Activated T-helper 17 cell treated with anti-CD3 and anti-CD28 coated beads, Interleukin-2, amount 50 U/mL, for 72 hours (primary cell): Measurements from ENCODE around the gene PSME2. TPM values are rescaled to one million over a fixed set of nuclear protein-coding genes. Genes with fewer than 3 reads are reported as not detected.

Source experiments
- ATAC-seq: fragments of 150-1000 bp; cut with Tn5 transposase; replicated peaks from 2 replicates; pipeline ENCODE4 v1.10.0; 2021; ENCODE audit warnings: mild to moderate bottlenecking, moderate library complexity
- H3K27ac Mint-ChIP-seq: one replicate; pipeline ENCODE4 v1.8.0; 2022; ENCODE audit warnings: mixed read lengths
- H3K27me3 Mint-ChIP-seq: one replicate; pipeline ENCODE4 v1.8.0; 2022; ENCODE audit warnings: mixed read lengths
- H3K36me3 Mint-ChIP-seq: one replicate; pipeline ENCODE4 v1.8.0; 2022; ENCODE audit warnings: low read depth, mild to moderate bottlenecking, mixed read lengths
- H3K4me1 Mint-ChIP-seq: one replicate; pipeline ENCODE4 v1.8.0; 2022; ENCODE audit warnings: mixed read lengths
- H3K4me3 Mint-ChIP-seq: one replicate; pipeline ENCODE4 v1.8.0; 2022; ENCODE audit warnings: mild to moderate bottlenecking, mixed read lengths
- H3K9me3 Mint-ChIP-seq: one replicate; pipeline ENCODE4 v1.8.0; 2022; ENCODE audit warnings: mixed read lengths
- total RNA-seq, 2 donors: library from RNA; stranded (reverse); gene quantifications; one replicate each; pipeline ENCODE4 v1.2.3, GENCODE V29; 2022

The PSME2 gene
- total RNA-seq, 2 donors from 2014 or later, result 339 to 489 TPM

GRCh38 chr14:24171422-24172260 is 25.2 kb upstream of the PSME2 start, which contains the start of gene REC8:
TSS of gene REC8 (plus strand) at chr14:24172080. CDS start at chr14:24172553, 473 bp downstream.
- Mint-ChIP-seq H3K9me3 (no peaks in the 10 kb centered on the region), H3K27ac (peak within 1 kb of the TSS; percentile 86), H3K27me3 (no peaks in the 10 kb centered on the region), H3K4me1 (peaks cover 10% of the 10 kb centered on the region), H3K36me3 (peaks cover 84% of the 10 kb centered on the region), H3K4me3 (peak within 1 kb of the TSS; percentile 74)
- ATAC-seq, result peak; percentile 70

DNA sequence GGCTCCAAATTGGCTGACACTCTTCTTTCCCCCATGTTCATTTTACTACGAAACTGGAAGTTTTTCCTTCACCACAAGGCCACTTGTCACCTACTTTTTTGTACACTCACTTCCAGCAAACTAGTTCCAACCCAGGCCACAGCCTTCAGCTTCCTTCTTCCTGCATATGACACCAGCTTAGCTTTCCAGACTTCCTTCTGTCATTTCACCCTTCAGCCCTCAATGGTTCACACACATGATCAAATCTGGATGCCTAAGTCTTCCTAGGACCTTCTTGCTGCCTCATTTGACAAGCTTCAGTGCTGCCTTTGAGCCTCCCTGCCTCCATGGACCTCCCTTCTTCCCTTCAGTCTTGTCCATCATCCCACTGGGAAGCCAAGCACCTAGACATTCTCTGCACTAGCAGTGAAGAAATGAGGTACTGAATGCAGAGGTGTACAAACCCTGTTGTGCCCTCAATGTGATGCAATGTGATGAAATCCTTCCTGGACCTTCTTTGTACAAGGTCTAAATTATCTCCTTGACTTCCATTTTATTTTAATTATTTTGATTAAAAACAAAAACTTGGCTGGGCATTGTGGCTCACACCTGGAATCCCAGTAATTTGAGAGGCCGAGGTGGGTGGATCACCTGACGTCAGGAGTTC is 21.2 kb upstream of the PSME2 start:
- Mint-ChIP-seq H3K27me3 (no peaks in the 10 kb centered on the region), H3K4me3 (no peak overlapping the region), H3K9me3 (no peaks in the 10 kb centered on the region), H3K36me3 (peaks cover 86% of the 10 kb centered on the region), H3K27ac (peak overlapping the region; percentile 32), H3K4me1 (peaks cover 23% of the 10 kb centered on the region)
- no peak for ATAC-seq

GRCh38 chr14:24165785-24166184 is 19.4 kb upstream of the PSME2 start:
- Mint-ChIP-seq H3K27ac (no peak overlapping the region), H3K9me3 (no peaks in the 10 kb centered on the region), H3K27me3 (no peaks in the 10 kb centered on the region), H3K4me1 (peaks cover 33% of the 10 kb centered on the region), H3K36me3 (peaks cover 91% of the 10 kb centered on the region), H3K4me3 (no peak overlapping the region)
- no peak for ATAC-seq

DNA sequence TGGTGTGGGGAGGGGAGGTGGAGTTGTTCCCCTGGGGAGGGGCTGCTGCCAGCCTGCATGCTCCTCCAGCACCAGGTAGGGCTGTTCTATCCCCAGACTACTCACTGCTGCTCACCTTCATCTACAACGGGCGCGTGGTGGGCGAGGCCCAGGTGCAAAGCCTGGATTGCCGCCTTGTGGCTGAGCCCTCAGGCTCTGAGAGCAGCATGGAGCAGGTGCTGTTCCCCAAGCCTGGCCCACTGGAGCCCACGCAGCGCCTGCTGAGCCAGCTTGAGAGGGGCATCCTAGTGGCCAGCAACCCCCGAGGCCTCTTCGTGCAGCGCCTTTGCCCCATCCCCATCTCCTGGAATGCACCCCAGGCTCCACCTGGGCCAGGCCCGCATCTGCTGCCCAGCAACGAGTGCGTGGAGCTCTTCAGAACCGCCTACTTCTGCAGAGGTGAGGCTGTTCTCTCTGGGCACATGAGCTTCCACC is 18.1 kb upstream of the PSME2 start:
- ATAC-seq, result no peak
- Mint-ChIP-seq H3K9me3 (no peaks in the 10 kb centered on the region), H3K4me1 (peaks cover 33% of the 10 kb centered on the region), H3K36me3 (peaks cover 94% of the 10 kb centered on the region), H3K4me3 (peak overlapping the region; percentile 36), H3K27me3 (no peaks in the 10 kb centered on the region), H3K27ac (peak overlapping the region; percentile 78)

DNA sequence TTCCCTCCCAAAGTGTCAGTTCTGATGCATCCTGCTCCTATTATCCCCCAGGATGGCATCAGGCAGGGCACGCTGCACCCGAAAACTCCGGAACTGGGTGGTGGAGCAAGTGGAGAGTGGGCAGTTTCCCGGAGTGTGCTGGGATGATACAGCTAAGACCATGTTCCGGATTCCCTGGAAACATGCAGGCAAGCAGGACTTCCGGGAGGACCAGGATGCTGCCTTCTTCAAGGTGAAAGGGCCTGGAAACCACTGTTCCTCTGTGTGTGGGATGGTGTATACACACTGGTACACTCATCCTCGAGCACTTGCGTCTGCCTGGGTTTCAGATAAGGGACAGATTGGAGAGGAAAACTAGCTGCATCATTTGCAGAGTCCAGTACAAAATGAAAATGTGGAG is 15.7 kb upstream of the PSME2 start:
- peak; percentile 39 for ATAC-seq
- peaks cover 100% of the 10 kb centered on the region for H3K36me3 Mint-ChIP-seq
- peak overlapping the region; percentile 98 for H3K4me3 Mint-ChIP-seq
- no peaks in the 10 kb centered on the region for H3K27me3 Mint-ChIP-seq
- peak overlapping the region; percentile 99 for H3K27ac Mint-ChIP-seq
- H3K4me1 Mint-ChIP-seq, result peaks cover 24% of the 10 kb centered on the region
- no peaks in the 10 kb centered on the region for H3K9me3 Mint-ChIP-seq

DNA sequence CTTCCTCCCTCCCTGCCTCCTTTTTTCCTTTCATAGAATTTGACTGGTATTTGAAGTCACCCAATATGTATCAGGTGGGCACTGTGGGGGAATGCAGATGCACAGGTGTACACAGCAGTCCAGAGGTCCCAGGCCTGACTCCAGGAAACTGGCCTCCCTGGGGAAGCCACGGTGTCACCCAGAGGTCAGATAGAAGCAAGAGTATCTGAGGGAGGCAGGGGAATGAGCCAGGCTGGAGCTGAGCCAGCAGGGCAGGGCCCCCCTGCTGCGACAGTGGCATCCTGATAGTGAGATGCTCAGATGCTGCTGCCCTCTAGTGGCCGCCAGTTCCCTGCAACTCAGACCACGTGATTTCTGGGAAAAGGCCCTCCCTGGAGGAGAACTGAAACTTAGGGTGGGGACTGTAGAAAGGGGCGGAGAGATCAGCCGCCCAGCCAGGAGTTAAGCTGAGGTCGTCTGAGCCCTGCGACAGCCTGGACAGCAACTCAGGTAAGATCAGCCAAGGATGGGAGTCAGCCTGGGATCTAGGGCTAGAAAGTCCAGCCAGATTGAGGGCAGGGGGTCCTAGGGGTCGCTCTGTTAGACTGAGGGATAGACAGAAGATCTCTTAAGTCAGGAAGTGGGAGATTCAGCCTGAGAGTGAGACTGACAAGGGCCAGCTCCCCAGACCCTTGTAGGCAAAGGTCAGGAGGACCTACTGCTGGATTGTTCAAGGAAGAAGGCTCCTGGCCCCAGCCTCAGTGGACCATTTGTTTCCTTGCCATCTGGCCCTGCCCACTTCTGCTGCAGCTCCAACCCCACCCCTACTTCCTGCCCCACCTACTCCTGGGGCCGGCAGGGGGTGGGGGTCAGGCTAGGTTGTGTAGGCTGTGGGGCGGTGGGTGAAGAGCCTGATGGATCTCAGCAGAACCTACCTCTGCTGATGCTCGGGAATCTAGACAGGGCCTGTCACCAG is 14.7 kb upstream of the PSME2 start, which contains the start of gene IRF9:
TSS of gene IRF9 (plus strand) at position 416 of the 955 bp plus-strand sequence. CDS start 880 bp downstream, outside the sequence.
- H3K27me3 Mint-ChIP-seq, result no peaks in the 10 kb centered on the region
- peak within 1 kb of the TSS; percentile 98 for H3K4me3 Mint-ChIP-seq
- peaks cover 24% of the 10 kb centered on the region for H3K4me1 Mint-ChIP-seq
- no peaks in the 10 kb centered on the region for H3K9me3 Mint-ChIP-seq
- H3K36me3 Mint-ChIP-seq, result peaks cover 100% of the 10 kb centered on the region
- H3K27ac Mint-ChIP-seq, result peak within 1 kb of the TSS; percentile 99
- peak; percentile 92 for ATAC-seq

DNA sequence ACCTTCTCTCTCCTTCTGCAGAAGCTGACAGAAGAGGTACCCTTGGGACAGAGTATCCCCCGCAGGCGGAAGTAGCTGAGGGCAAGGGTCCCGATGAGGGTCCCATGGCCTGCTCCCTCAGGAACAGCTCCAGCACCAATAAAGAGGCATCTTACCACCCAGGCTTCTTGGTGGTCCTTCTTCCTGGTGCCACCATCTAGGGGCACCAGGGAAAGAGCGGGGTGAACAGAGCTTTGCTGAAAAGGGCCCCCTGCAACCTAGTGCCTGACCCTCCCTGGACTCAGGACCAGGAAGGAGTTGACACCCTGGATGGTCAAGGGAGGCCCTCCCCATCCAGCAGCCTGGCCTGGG is 14.1 kb upstream of the PSME2 start:
- no peak for ATAC-seq
- peaks cover 24% of the 10 kb centered on the region for H3K4me1 Mint-ChIP-seq
- H3K9me3 Mint-ChIP-seq, result no peaks in the 10 kb centered on the region
- H3K27ac Mint-ChIP-seq, result peak overlapping the region; percentile 99
- peak overlapping the region; percentile 98 for H3K4me3 Mint-ChIP-seq
- no peaks in the 10 kb centered on the region for H3K27me3 Mint-ChIP-seq
- peaks cover 100% of the 10 kb centered on the region for H3K36me3 Mint-ChIP-seq

DNA sequence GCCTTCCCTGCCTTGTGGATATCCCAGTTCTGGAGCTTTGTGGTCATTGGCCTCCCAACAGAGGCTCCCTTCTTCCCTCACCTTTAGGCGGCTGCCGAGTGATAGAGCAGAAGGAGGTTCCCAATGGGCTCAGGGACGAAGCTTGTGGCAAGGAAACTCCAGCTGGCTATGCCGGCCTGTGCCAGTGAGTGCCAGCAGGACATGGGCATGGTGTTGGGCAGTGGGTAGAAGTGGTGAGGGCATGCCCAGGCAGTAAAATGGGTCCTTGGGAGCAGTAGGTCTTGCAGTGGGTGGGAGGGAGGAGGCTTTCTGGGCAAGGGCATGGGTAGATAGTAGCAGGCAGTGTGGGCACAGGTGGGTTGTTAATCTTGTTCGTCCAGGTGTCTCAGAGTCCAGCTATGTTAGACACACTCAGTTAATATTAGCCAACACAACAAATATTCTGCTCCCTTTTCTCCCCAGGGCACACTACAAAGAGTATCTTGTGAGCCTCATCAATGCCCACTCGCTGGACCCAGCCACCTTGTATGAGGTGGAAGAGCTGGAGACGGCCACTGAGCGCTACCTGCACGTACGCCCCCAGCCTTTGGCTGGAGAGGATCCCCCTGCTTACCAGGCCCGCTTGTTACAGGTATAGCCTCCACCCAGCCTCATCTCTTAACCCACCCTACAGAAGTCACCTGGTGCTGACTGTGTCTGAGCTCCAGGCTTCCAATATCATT is 13.5 kb upstream of the PSME2 start:
- Mint-ChIP-seq H3K4me3 (no peak overlapping the region), H3K27ac (peak overlapping the region; percentile 99), H3K9me3 (no peaks in the 10 kb centered on the region), H3K36me3 (peaks cover 100% of the 10 kb centered on the region), H3K27me3 (no peaks in the 10 kb centered on the region), H3K4me1 (peaks cover 20% of the 10 kb centered on the region)
- ATAC-seq, result no peak

DNA sequence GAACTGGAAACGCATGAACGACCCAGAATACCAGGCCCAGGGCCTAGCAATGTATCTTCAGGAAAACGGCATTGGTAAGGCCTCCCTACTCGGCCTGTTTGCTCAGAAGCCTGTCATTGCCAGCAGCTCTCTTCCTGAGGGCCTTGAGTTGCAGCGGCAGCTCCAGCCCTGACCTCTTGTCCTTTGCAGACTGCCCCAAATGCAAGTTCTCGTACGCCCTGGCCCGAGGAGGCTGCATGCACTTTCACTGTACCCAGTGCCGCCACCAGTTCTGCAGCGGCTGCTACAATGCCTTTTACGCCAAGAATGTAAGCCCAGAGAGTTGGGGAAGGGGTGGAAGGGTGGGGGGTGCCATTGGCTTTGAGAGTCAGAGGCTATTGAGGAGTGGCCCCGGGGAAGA is 10.9 kb upstream of the PSME2 start:
- H3K9me3 Mint-ChIP-seq, result no peaks in the 10 kb centered on the region
- no peak for ATAC-seq
- peaks cover 93% of the 10 kb centered on the region for H3K36me3 Mint-ChIP-seq
- no peak overlapping the region for H3K4me3 Mint-ChIP-seq
- H3K4me1 Mint-ChIP-seq, result peaks cover 10% of the 10 kb centered on the region
- no peaks in the 10 kb centered on the region for H3K27me3 Mint-ChIP-seq
- peak overlapping the region; percentile 67 for H3K27ac Mint-ChIP-seq

DNA sequence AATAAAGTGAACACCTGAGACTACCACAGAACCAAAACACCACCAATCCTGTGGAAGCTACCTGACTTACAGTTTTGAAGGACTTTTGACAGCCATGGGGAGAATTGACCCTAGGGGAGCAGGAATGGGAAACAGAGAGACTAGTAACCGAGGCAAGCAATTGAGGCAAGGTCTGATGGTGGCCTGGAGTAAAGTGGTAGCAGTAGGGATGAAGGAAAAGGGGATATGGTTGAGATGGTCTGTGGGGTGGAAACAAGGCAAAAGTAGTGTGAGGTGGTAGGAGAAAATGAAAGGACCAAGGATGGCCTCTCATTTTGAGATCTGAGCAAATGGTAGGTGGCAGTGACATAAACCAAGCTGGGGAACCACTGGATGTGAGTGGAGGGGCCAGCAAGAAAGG is 10.4 kb upstream of the PSME2 start:
- Mint-ChIP-seq H3K36me3 (peaks cover 93% of the 10 kb centered on the region), H3K27ac (peak overlapping the region; percentile 67), H3K27me3 (no peaks in the 10 kb centered on the region), H3K4me1 (peaks cover 5% of the 10 kb centered on the region), H3K4me3 (no peak overlapping the region), H3K9me3 (no peaks in the 10 kb centered on the region)
- no peak for ATAC-seq

DNA sequence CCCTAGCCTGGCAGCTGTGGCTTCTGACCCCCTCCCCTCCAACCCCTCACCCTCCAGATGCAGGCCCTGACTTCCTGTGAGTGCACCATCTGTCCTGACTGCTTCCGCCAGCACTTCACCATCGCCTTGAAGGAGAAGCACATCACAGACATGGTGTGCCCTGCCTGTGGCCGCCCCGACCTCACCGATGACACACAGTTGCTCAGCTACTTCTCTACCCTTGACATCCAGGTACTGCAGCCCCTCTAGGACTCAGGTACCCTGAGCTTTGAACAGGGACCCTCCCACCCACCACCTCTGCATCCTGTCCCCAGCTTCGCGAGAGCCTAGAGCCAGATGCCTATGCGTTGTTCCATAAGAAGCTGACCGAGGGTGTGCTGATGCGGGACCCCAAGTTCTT is 8.7 kb upstream of the PSME2 start:
- Mint-ChIP-seq H3K9me3 (no peaks in the 10 kb centered on the region), H3K4me1 (no peaks in the 10 kb centered on the region), H3K27ac (peak overlapping the region; percentile 58), H3K36me3 (peaks cover 93% of the 10 kb centered on the region), H3K4me3 (no peak overlapping the region), H3K27me3 (no peaks in the 10 kb centered on the region)
- ATAC-seq, result no peak

DNA sequence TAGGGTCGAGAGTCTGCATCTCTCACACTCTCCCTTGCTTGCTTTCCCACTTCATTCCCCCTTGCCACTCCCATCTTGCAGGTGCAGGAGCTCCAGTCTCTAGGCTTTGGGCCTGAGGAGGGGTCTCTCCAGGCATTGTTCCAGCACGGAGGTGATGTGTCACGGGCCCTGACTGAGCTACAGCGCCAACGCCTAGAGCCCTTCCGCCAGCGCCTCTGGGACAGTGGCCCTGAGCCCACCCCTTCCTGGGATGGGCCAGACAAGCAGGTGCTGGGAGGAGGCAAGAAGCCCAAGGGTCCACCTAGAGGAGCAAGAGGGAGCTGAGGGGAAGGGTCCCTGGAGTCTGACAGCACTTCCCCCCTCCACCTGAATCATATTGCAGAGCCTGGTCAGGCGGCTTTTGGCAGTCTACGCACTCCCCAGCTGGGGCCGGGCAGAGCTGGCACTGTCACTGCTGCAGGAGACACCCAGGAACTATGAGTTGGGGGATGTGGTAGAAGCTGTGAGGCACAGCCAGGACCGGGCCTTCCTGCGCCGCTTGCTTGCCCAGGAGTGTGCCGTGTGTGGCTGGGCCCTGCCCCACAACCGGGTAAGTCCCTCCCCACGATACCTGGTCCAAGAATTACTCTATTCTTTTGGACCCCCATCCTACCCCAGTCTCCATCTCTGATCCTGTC is 5.1 kb upstream of the PSME2 start:
- Mint-ChIP-seq H3K27me3 (no peaks in the 10 kb centered on the region), H3K36me3 (peaks cover 78% of the 10 kb centered on the region)

DNA sequence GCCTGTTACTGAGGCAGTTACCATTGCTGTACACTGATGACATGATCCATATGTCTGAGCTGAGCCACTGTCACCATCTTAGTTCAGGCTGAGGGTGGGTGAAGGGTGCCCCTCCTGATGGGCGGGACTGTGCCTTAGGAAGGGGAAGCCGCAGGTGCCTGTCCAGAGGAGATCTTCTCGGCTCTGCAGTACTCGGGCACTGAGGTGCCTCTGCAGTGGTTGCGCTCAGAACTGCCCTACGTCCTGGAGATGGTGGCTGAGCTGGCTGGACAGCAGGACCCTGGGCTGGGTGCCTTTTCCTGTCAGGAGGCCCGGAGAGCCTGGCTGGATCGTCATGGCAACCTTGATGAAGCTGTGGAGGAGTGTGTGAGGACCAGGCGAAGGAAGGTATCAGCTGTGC is 4.6 kb upstream of the PSME2 start:
- peaks cover 78% of the 10 kb centered on the region for H3K36me3 Mint-ChIP-seq
- no peaks in the 10 kb centered on the region for H3K9me3 Mint-ChIP-seq
- no peak overlapping the region for H3K4me3 Mint-ChIP-seq
- no peaks in the 10 kb centered on the region for H3K27me3 Mint-ChIP-seq
- no peak for ATAC-seq
- H3K4me1 Mint-ChIP-seq, result peaks cover 15% of the 10 kb centered on the region
- no peak overlapping the region for H3K27ac Mint-ChIP-seq

More for the DNA sequence above, 5.1 kb upstream of the PSME2 start:
- Mint-ChIP-seq H3K27ac (no peak overlapping the region), H3K4me3 (no peak overlapping the region), H3K4me1 (peaks cover 15% of the 10 kb centered on the region), H3K9me3 (no peaks in the 10 kb centered on the region)
- ATAC-seq, result no peak
